ENCODE results near the gene SGMS1. TPM values are rescaled to one million over a fixed set of nuclear protein-coding genes. Genes with fewer than 3 reads are reported as not detected.

Gene SGMS1
- total and polyA plus RNA-seq, 8 donors: 47.0 to 58.1 (median 54.0) TPM

DNA sequence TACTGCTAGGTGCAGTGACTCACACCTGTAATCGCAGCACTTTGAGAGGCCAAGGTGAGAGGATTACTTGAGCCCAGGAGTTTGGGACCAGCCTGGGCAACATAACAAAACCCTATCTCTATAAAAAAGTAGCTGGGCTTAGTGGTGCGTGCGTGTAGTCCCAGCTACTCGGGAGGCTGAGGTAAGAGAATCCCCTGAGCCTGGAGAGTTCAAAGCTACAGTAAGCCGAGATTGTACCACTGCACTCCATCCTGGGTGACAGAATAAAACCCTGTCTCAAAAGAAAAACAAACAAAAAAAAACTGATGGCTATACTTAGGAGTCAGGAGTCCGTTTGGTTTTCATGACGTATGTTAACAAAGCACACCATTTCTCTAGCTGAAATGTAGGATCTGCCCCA is 2.9 kb downstream of the SGMS1 start:
- Histone ChIP-seq H3K9me3 (no peaks in the 10 kb centered on the region), H3K36me3 (no peaks in the 10 kb centered on the region), H3K4me3 (no peak overlapping the region), H3K4me1 (peaks cover 9 to 31% of the 10 kb centered on the region in 2 donors), H3K27ac (no peak overlapping the region), H3K27me3 (no peaks in the 10 kb centered on the region)
- intact Hi-C loops (cut with DNase I): loop anchor here in 1 of 2 donors (5.0 kb wide), 2 partner anchors 59 to 204 kb away; no protein-coding TSS in a partner anchor
- TF ChIP-seq, protein P1, sequence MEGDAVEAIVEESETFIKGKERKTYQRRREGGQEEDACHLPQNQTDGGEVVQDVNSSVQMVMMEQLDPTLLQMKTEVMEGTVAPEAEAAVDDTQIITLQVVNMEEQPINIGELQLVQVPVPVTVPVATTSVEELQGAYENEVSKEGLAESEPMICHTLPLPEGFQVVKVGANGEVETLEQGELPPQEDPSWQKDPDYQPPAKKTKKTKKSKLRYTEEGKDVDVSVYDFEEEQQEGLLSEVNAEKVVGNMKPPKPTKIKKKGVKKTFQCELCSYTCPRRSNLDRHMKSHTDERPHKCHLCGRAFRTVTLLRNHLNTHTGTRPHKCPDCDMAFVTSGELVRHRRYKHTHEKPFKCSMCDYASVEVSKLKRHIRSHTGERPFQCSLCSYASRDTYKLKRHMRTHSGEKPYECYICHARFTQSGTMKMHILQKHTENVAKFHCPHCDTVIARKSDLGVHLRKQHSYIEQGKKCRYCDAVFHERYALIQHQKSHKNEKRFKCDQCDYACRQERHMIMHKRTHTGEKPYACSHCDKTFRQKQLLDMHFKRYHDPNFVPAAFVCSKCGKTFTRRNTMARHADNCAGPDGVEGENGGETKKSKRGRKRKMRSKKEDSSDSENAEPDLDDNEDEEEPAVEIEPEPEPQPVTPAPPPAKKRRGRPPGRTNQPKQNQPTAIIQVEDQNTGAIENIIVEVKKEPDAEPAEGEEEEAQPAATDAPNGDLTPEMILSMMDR (IDR thresholded peaks at IDR 0.05): no peak
- ATAC-seq: no peak
- DNase-seq: no peak

GRCh38 chr10:50619882-50620281 is 3.9 kb downstream of the SGMS1 start:
- no peak for DNase-seq
- peaks cover 9 to 25% of the 10 kb centered on the region in 2 donors for H3K4me1 ChIP-seq
- TF ChIP-seq, protein P1 (IDR thresholded peaks at IDR 0.05): no peak
- ATAC-seq: no peak
- H3K9me3 ChIP-seq: no peaks in the 10 kb centered on the region
- no peak overlapping the region for H3K27ac ChIP-seq
- H3K4me3 ChIP-seq: no peak overlapping the region
- intact Hi-C loops (cut with DNase I): loop anchor here in 1 of 2 donors (5.0 kb wide), 2 partner anchors 58 to 203 kb away; no protein-coding TSS in a partner anchor
- H3K27me3 ChIP-seq: no peaks in the 10 kb centered on the region
- H3K36me3 ChIP-seq: no peaks in the 10 kb centered on the region

GRCh38 chr10:50619166-50619565 is 4.6 kb downstream of the SGMS1 start:
- Histone ChIP-seq H3K27me3 (no peaks in the 10 kb centered on the region), H3K4me3 (no peak overlapping the region), H3K4me1 (peaks cover 9 to 31% of the 10 kb centered on the region in 2 donors), H3K9me3 (no peaks in the 10 kb centered on the region), H3K27ac (no peak overlapping the region), H3K36me3 (no peaks in the 10 kb centered on the region)
- intact Hi-C loops (cut with DNase I): no loop called here
- TF ChIP-seq, protein P1 (IDR thresholded peaks at IDR 0.05): no peak
- DNase-seq (no peak), ATAC-seq (no peak)

- TF ChIP-seq, protein P1 (IDR thresholded peaks at IDR 0.05): no peak
- Histone ChIP-seq H3K27ac (no peak overlapping the region), H3K4me1 (peaks cover 9 to 32% of the 10 kb centered on the region in 2 donors), H3K27me3 (no peaks in the 10 kb centered on the region), H3K36me3 (no peaks in the 10 kb centered on the region), H3K4me3 (no peak overlapping the region), H3K9me3 (no peaks in the 10 kb centered on the region)
- intact Hi-C loops (cut with DNase I): no loop called here
- no peak for DNase-seq
- no peak for ATAC-seq
These were observed 5.1 kb downstream of the SGMS1 start for GRCh38 chr10:50618624-50619023.

- intact Hi-C loops (cut with DNase I): no loop called here
- no peaks in the 10 kb centered on the region for H3K9me3 ChIP-seq
These were observed 8.1 kb downstream of the SGMS1 start for GRCh38 chr10:50615658-50616057.

More at GRCh38 chr10:50615658-50616057, 8.1 kb downstream of the SGMS1 start:
- TF ChIP-seq, protein P1 (IDR thresholded peaks at IDR 0.05): no peak
- no peaks in the 10 kb centered on the region for H3K36me3 ChIP-seq
- no peak overlapping the region for H3K27ac ChIP-seq
- no peak overlapping the region for H3K4me3 ChIP-seq
- DNase-seq (no peak), ATAC-seq (no peak)
- no peaks in the 10 kb centered on the region for H3K27me3 ChIP-seq
- H3K4me1 ChIP-seq: peaks cover 0 to 22% of the 10 kb centered on the region in 2 donors
